ENCODE data around the gene PEX16.

Gene PEX16

GRCh38 chr11:45941285-45941684 lies 23.6 kb upstream of the PEX16 start:
- H3K4me3 ChIP-seq (ENCODE audit: low read length in 2 of 2) = no peak overlapping the region
- no peak overlapping the region for H3K9ac ChIP-seq (ENCODE audit: low read depth in 1 of 2, low read length in 2 of 2)
- H3K36me3 ChIP-seq (ENCODE audit: control insufficient read depth in 2 of 2, insufficient read depth in 2 of 2, low read length in 2 of 2) = peaks cover 17 to 26% of the 10 kb centered on the region in 2 donors
- H3K4me1 ChIP-seq (ENCODE audit: control insufficient read depth in 2 of 2, insufficient read depth in 2 of 2, low read length in 2 of 2) = no peaks in the 10 kb centered on the region
- no peaks in the 10 kb centered on the region for H3K9me3 ChIP-seq (ENCODE audit: control insufficient read depth in 2 of 2, low read length in 2 of 2)
- no peak overlapping the region for H3K27ac ChIP-seq (ENCODE audit: low read depth in 2 of 2, low read length in 2 of 2)
- no peaks in the 10 kb centered on the region for H3K27me3 ChIP-seq (ENCODE audit: control insufficient read depth in 2 of 2, insufficient read depth in 2 of 2, low read length in 2 of 2)

GRCh38 chr11:45939836-45940235 lies 22.2 kb upstream of the PEX16 start:
- H3K36me3 ChIP-seq (ENCODE audit: control insufficient read depth in 2 of 2, insufficient read depth in 2 of 2, low read length in 2 of 2) = peaks cover 19 to 28% of the 10 kb centered on the region in 2 donors
- no peaks in the 10 kb centered on the region for H3K27me3 ChIP-seq (ENCODE audit: control insufficient read depth in 2 of 2, insufficient read depth in 2 of 2, low read length in 2 of 2)
- no peak overlapping the region for H3K4me3 ChIP-seq (ENCODE audit: low read length in 2 of 2)
- H3K9ac ChIP-seq (ENCODE audit: low read depth in 1 of 2, low read length in 2 of 2) = no peak overlapping the region
- no peaks in the 10 kb centered on the region for H3K9me3 ChIP-seq (ENCODE audit: control insufficient read depth in 2 of 2, low read length in 2 of 2)
- H3K4me1 ChIP-seq (ENCODE audit: control insufficient read depth in 2 of 2, insufficient read depth in 2 of 2, low read length in 2 of 2) = no peaks in the 10 kb centered on the region
- H3K27ac ChIP-seq (ENCODE audit: low read depth in 2 of 2, low read length in 2 of 2) = no peak overlapping the region

- Histone ChIP-seq H3K27me3 (ENCODE audit: control insufficient read depth in 2 of 2, insufficient read depth in 2 of 2, low read length in 2 of 2) (no peaks in the 10 kb centered on the region), H3K9me3 (ENCODE audit: control insufficient read depth in 2 of 2, low read length in 2 of 2) (no peaks in the 10 kb centered on the region), H3K27ac (ENCODE audit: low read depth in 2 of 2, low read length in 2 of 2) (no peak overlapping the region), H3K4me1 (ENCODE audit: control insufficient read depth in 2 of 2, insufficient read depth in 2 of 2, low read length in 2 of 2) (no peaks in the 10 kb centered on the region), H3K4me3 (ENCODE audit: low read length in 2 of 2) (no peak overlapping the region), H3K36me3 (ENCODE audit: control insufficient read depth in 2 of 2, insufficient read depth in 2 of 2, low read length in 2 of 2) (peaks cover 23 to 42% of the 10 kb centered on the region in 2 donors), H3K9ac (ENCODE audit: low read depth in 1 of 2, low read length in 2 of 2) (no peak overlapping the region)
Measured at GRCh38 chr11:45937916-45938315, 20.2 kb upstream of the PEX16 start.

DNA sequence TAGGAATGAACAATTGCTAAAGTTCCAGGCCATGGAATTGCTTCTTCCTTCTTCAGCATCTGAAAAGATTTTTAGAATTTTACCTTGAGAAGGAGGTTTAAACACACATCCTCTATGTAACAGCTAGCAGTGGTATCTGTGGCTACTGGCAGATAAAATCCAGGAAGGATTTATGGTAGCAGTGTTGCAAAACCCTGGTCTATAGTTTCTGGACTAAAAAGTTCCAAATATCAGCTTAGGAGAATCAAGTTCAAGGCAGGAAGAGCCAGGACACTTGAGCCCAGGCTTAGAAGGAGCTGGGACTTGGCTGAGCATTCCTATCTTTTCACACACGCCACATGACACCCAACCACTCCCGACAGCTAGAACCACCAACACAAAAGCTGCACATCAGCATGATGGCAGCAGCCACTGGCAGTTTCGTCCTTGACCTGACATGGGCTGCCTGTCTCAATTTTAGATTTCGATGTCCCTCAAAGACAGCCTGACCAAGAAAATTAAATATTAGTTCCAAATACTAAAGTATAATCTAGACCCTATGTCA lies 18.9 kb upstream of the PEX16 start:
- no peak overlapping the region for H3K27ac ChIP-seq (ENCODE audit: low read depth in 2 of 2, low read length in 2 of 2)
- no peaks in the 10 kb centered on the region for H3K4me1 ChIP-seq (ENCODE audit: control insufficient read depth in 2 of 2, insufficient read depth in 2 of 2, low read length in 2 of 2)
- no peak overlapping the region for H3K4me3 ChIP-seq (ENCODE audit: low read length in 2 of 2)
- H3K27me3 ChIP-seq (ENCODE audit: control insufficient read depth in 2 of 2, insufficient read depth in 2 of 2, low read length in 2 of 2) = no peaks in the 10 kb centered on the region
- H3K9ac ChIP-seq (ENCODE audit: low read depth in 1 of 2, low read length in 2 of 2) = no peak overlapping the region
- H3K9me3 ChIP-seq (ENCODE audit: control insufficient read depth in 2 of 2, low read length in 2 of 2) = no peaks in the 10 kb centered on the region
- peaks cover 30 to 38% of the 10 kb centered on the region in 2 donors for H3K36me3 ChIP-seq (ENCODE audit: control insufficient read depth in 2 of 2, insufficient read depth in 2 of 2, low read length in 2 of 2)

DNA sequence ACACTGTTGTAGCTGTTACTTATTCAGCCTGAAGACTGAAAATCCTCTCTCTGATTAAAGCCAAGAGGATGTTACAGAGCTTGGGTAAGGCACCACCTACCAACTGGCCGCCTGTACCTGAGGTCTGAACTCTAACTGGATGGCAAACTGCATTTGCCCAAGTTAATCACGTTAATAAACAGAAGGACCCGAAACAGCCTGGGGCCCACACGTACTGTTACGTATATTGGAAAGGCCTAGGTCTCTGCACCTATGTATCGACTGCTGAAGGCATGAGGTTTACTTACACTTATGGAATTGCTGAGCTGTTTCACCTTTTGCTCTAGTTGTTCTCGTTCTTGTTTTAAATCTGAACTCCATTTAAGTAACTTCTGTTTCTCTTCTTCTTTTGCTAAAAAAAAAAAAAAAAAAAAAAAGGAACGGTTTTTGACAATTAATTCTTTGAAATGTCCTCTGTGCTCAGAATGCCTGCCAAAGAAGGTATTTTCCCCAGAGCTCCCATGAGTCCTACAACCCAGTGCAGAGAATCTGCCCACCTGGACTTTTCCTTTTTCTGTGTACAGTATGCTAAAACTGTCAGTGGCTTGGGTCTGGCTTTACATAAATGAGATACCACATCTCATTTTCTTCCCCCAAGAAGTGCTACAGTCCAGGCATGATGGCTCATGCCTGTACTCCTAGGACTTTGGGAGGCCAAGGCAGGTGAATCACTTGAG lies 17.8 kb upstream of the PEX16 start:
- Histone ChIP-seq H3K36me3 (ENCODE audit: control insufficient read depth in 2 of 2, insufficient read depth in 2 of 2, low read length in 2 of 2) (peaks cover 30 to 36% of the 10 kb centered on the region in 2 donors), H3K27ac (ENCODE audit: low read depth in 2 of 2, low read length in 2 of 2) (no peak overlapping the region), H3K9ac (ENCODE audit: low read depth in 1 of 2, low read length in 2 of 2) (no peak overlapping the region), H3K4me1 (ENCODE audit: control insufficient read depth in 2 of 2, insufficient read depth in 2 of 2, low read length in 2 of 2) (peaks cover 0 to 4% of the 10 kb centered on the region in 2 donors), H3K27me3 (ENCODE audit: control insufficient read depth in 2 of 2, insufficient read depth in 2 of 2, low read length in 2 of 2) (no peaks in the 10 kb centered on the region), H3K4me3 (ENCODE audit: low read length in 2 of 2) (no peak overlapping the region), H3K9me3 (ENCODE audit: control insufficient read depth in 2 of 2, low read length in 2 of 2) (no peaks in the 10 kb centered on the region)

DNA sequence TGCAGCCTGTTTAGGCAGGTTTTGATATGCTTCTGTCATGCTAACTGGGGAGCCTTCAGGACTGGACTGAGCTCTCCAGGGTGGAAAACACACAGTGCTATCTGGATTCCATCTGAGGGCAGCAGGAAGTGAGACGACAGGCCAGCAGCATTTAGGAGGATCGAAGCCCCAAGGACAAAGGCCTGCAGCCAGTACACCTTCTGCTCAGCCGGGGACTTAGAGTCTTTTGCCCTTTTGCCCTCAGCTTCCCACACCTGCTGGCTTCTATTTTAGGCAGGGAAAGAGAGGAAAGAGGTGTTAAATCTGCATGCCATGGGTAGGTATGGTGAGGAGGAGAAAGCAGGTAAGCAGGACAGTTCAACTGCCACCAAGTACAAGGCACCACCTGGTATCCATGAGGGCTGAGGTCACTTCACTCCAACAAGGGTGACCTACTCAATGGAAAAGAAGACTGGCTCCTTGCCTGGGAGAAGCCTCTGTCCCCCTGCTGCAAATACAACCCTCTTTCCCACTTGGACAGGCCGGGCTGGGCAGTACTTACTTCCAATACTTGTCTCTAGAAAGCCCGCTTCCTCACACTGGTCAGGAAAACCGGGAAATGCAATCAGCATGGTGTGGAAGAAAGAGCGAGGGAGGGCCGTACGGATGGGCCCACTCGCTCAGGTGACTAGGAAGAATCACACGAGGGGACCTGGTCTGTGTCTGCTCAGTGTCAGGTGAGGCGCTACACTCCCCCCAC lies 17.1 kb upstream of the PEX16 start:
- Histone ChIP-seq H3K27me3 (ENCODE audit: control insufficient read depth in 2 of 2, insufficient read depth in 2 of 2, low read length in 2 of 2) (no peaks in the 10 kb centered on the region), H3K9me3 (ENCODE audit: control insufficient read depth in 2 of 2, low read length in 2 of 2) (no peaks in the 10 kb centered on the region), H3K4me3 (ENCODE audit: low read length in 2 of 2) (no peak overlapping the region), H3K27ac (ENCODE audit: low read depth in 2 of 2, low read length in 2 of 2) (no peak overlapping the region), H3K36me3 (ENCODE audit: control insufficient read depth in 2 of 2, insufficient read depth in 2 of 2, low read length in 2 of 2) (peaks cover 30 to 36% of the 10 kb centered on the region in 2 donors), H3K4me1 (ENCODE audit: control insufficient read depth in 2 of 2, insufficient read depth in 2 of 2, low read length in 2 of 2) (peaks cover 3 to 10% of the 10 kb centered on the region in 2 donors), H3K9ac (ENCODE audit: low read depth in 1 of 2, low read length in 2 of 2) (no peak overlapping the region)

DNA sequence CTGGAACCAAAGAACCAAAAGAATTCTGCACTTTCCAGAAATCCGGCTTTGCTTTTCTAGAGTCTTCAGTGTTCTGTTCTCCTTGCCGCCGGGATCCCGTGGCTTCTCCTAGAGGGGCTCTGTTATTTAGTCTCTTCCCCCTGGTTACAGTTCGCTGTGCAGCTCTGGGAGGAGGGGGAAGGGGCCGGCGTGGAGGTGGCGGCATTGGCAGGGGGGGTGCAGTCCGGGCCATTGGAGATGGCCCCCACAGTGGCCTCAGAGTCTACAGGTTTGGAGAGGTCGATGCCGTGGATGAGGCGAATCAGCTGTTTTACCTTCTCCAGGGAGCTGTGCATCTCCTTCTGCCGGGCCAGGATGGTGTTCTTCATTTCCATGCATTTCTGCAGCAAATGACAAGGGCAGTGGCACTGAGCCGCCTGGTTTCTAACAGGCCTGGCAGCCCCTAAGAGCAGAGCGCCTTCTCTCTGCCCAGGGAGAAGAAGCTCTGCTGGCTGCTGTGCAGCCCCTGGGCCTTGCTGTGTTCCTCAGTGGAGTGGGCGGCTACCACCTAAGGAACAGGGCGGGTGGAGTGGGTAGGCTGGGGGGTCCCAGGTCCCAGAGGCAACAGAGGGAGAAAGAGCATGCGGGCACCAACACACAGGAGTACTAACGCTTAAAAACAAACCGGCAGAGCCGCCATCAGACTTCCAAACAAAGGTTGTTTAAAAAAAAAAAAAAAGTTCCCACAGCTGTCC lies 16.3 kb upstream of the PEX16 start:
- H3K36me3 ChIP-seq (ENCODE audit: control insufficient read depth in 2 of 2, insufficient read depth in 2 of 2, low read length in 2 of 2) = peaks cover 30 to 36% of the 10 kb centered on the region in 2 donors
- no peak overlapping the region for H3K4me3 ChIP-seq (ENCODE audit: low read length in 2 of 2)
- H3K27ac ChIP-seq (ENCODE audit: low read depth in 2 of 2, low read length in 2 of 2) = no peak overlapping the region
- H3K4me1 ChIP-seq (ENCODE audit: control insufficient read depth in 2 of 2, insufficient read depth in 2 of 2, low read length in 2 of 2) = peaks cover 3 to 10% of the 10 kb centered on the region in 2 donors
- H3K9me3 ChIP-seq (ENCODE audit: control insufficient read depth in 2 of 2, low read length in 2 of 2) = no peaks in the 10 kb centered on the region
- H3K9ac ChIP-seq (ENCODE audit: low read depth in 1 of 2, low read length in 2 of 2) = no peak overlapping the region
- H3K27me3 ChIP-seq (ENCODE audit: control insufficient read depth in 2 of 2, insufficient read depth in 2 of 2, low read length in 2 of 2) = no peaks in the 10 kb centered on the region

- H3K9ac ChIP-seq (ENCODE audit: low read depth in 1 of 2, low read length in 2 of 2) = no peak overlapping the region
- H3K27me3 ChIP-seq (ENCODE audit: control insufficient read depth in 2 of 2, insufficient read depth in 2 of 2, low read length in 2 of 2) = no peaks in the 10 kb centered on the region
- no peak overlapping the region for H3K27ac ChIP-seq (ENCODE audit: low read depth in 2 of 2, low read length in 2 of 2)
- peaks cover 3 to 10% of the 10 kb centered on the region in 2 donors for H3K4me1 ChIP-seq (ENCODE audit: control insufficient read depth in 2 of 2, insufficient read depth in 2 of 2, low read length in 2 of 2)
- no peaks in the 10 kb centered on the region for H3K9me3 ChIP-seq (ENCODE audit: control insufficient read depth in 2 of 2, low read length in 2 of 2)
- peaks cover 29 to 36% of the 10 kb centered on the region in 2 donors for H3K36me3 ChIP-seq (ENCODE audit: control insufficient read depth in 2 of 2, insufficient read depth in 2 of 2, low read length in 2 of 2)
- no peak overlapping the region for H3K4me3 ChIP-seq (ENCODE audit: low read length in 2 of 2)
Measured at GRCh38 chr11:45933131-45933831, 15.6 kb upstream of the PEX16 start.

DNA sequence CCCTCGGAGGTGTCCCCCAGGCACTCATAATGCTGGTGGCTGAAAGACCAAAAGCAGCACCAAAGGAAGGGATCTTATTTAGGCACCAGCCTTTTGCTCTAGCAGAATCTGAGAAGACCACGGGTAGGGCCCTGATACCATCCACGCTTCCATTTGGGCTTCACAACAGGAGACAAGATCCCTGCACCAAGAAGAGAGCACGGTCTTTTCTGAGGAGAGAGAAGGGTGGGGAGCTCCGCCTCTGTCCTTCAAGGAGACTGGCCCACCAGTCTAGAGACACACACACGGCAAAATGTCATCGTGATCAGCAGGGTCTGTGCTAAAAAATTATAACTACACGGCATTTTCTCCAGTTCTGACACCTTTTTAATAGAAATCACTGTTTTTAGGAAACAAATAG lies 14.5 kb upstream of the PEX16 start:
- Histone ChIP-seq H3K36me3 (ENCODE audit: control insufficient read depth in 2 of 2, insufficient read depth in 2 of 2, low read length in 2 of 2) (peaks cover 24 to 32% of the 10 kb centered on the region in 2 donors), H3K27ac (ENCODE audit: low read depth in 2 of 2, low read length in 2 of 2) (no peak overlapping the region), H3K27me3 (ENCODE audit: control insufficient read depth in 2 of 2, insufficient read depth in 2 of 2, low read length in 2 of 2) (no peaks in the 10 kb centered on the region), H3K9me3 (ENCODE audit: control insufficient read depth in 2 of 2, low read length in 2 of 2) (no peaks in the 10 kb centered on the region), H3K4me3 (ENCODE audit: low read length in 2 of 2) (peak overlapping the region in 1 of 2 donors; percentile 23), H3K9ac (ENCODE audit: low read depth in 1 of 2, low read length in 2 of 2) (no peak overlapping the region), H3K4me1 (ENCODE audit: control insufficient read depth in 2 of 2, insufficient read depth in 2 of 2, low read length in 2 of 2) (peaks cover 3 to 10% of the 10 kb centered on the region in 2 donors)

All from mucosa of rectum (tissue), 2 donors.